Astrocyte (in vitro differentiated cells and primary cell): ENCODE measurements around the gene ZCCHC24.

ENCODE experiments used
- EZH2 ChIP-seq: IDR thresholded peaks from 2 replicates; pipeline ENCODE4 v1.6.1; 2012; ENCODE audit warnings: mild to moderate bottlenecking, low read length, inconsistent platforms; ENCODE audit not compliant: insufficient read depth
- TF ChIP-seq, protein P1 (sequence below): IDR thresholded peaks from 2 replicates; pipeline ENCODE4 v1.5.1; 2011; ENCODE audit warnings: low read depth, mild to moderate bottlenecking, inconsistent platforms, low read length, moderate library complexity; ENCODE audit not compliant: insufficient read depth

DNA sequence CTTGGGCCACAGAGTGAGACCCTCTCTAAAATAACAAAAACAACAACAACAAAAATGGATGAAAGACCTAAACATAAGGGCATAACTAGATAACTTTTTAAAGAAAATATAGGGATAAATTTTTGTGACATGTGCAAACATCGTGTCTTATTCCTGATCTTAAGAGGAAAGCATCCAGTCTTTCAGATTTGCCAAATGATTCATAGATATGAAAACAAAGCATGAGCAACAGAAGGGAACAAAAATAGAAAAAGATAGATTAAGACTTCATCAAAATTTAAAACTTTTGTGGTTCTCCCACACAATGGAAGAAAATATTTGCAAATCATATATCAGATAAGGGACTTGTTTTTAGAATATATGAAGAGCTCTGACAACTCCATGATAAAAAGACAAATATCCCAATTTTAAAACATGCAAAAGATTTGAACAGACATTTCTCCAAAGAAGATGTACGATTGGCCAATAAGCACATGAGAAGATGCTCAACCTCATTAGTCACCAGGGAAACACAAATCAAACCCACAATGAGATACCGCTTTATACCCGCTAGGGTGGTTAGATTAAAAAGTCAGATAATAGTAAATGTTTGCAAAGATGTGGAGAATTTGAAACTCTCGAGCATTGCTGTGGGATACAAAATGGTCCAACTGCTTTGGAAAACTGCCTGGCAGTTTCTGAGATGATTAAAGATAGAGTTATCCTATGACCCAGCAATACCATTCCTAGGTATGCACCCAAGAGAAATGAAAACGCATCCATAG, 77.8 kb downstream of the ZCCHC24 start:
- TF ChIP-seq, protein P1, sequence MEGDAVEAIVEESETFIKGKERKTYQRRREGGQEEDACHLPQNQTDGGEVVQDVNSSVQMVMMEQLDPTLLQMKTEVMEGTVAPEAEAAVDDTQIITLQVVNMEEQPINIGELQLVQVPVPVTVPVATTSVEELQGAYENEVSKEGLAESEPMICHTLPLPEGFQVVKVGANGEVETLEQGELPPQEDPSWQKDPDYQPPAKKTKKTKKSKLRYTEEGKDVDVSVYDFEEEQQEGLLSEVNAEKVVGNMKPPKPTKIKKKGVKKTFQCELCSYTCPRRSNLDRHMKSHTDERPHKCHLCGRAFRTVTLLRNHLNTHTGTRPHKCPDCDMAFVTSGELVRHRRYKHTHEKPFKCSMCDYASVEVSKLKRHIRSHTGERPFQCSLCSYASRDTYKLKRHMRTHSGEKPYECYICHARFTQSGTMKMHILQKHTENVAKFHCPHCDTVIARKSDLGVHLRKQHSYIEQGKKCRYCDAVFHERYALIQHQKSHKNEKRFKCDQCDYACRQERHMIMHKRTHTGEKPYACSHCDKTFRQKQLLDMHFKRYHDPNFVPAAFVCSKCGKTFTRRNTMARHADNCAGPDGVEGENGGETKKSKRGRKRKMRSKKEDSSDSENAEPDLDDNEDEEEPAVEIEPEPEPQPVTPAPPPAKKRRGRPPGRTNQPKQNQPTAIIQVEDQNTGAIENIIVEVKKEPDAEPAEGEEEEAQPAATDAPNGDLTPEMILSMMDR: no peak
- no peak for TF ChIP-seq EZH2
